K562 treated with DMSO at 1 percent for 12 hours (cell line): ENCODE measurements around the gene LGALS4. TPM values are rescaled to one million over a fixed set of nuclear protein-coding genes. Genes with fewer than 3 reads are reported as not detected.

Experiments
- total RNA-seq: library from RNA; unstranded; fragments of 300-600 nt; gene quantifications from 2 replicates; pipeline ENCODE4 v1.2.3, GENCODE V29; 2022; ENCODE audit not compliant: insufficient read depth

The LGALS4 gene
- 13.7 TPM in 1 of 2 replicates, not detected in the other for total RNA-seq

GRCh38 chr19:38812841-38813320 is at the start of gene LGALS4:
LGALS4 (minus strand) TSS chr19:38812945; CDS start chr19:38812886, 59 bp downstream.

GRCh38 chr19:38849860-38850435 is 37.2 kb upstream of the LGALS4 start, which contains the start of gene HNRNPL:
HNRNPL (minus strand) TSS chr19:38849986; CDS start chr19:38849966, 20 bp downstream.

GRCh38 chr19:38788478-38789243 is 24.1 kb downstream of the LGALS4 start, which contains the start of gene LGALS7B:
LGALS7B (plus strand) TSS chr19:38789200; CDS start chr19:38789227, 27 bp downstream.

GRCh38 chr19:38773469-38774177 is 39.1 kb downstream of the LGALS4 start, which contains the start of gene LGALS7:
LGALS7 (minus strand) TSS chr19:38773517; CDS start chr19:38773492, 25 bp downstream.

Other genes starting within 250 kb of the LGALS4 start
- 0.46 TPM in 1 of 2 replicates, not detected in the other for gene MAP4K1, start 195.0 kb downstream of the LGALS4 start, total RNA-seq
- 599 and 724 TPM in 2 replicates for gene EIF3K, start 193.8 kb downstream of the LGALS4 start, total RNA-seq
- 213 and 290 TPM in 2 replicates for gene ACTN4, start 165.3 kb downstream of the LGALS4 start, total RNA-seq
- 1.4 TPM in 1 of 2 replicates, not detected in the other for gene CAPN12, start 68.5 kb downstream of the LGALS4 start, total RNA-seq
- not detected in 2 replicates for gene LGALS7, start 39.4 kb downstream of the LGALS4 start, total RNA-seq
- gene LGALS7B, start 23.7 kb downstream of the LGALS4 start, total RNA-seq: not detected in 2 replicates
- 222 and 244 TPM in 2 replicates for gene ECH1, start 18.8 kb upstream of the LGALS4 start, total RNA-seq
- gene HNRNPL, start 37.0 kb upstream of the LGALS4 start, total RNA-seq: 265 and 395 TPM in 2 replicates
- 6.4 and 7.8 TPM in 2 replicates for gene RINL, start 65.3 kb upstream of the LGALS4 start, total RNA-seq
- gene SIRT2, start 86.7 kb upstream of the LGALS4 start, total RNA-seq: 92.8 and 102 TPM in 2 replicates
- gene NFKBIB, start 87.0 kb upstream of the LGALS4 start, total RNA-seq: 23.6 and 27.6 TPM in 2 replicates
- gene CCER2, start 99.2 kb upstream of the LGALS4 start, total RNA-seq: not detected in 2 replicates
- gene SARS2, start 117.8 kb upstream of the LGALS4 start, total RNA-seq: 18.2 and 19.6 TPM in 2 replicates
- gene MRPS12, start 118.0 kb upstream of the LGALS4 start, total RNA-seq: 71.4 and 112 TPM in 2 replicates
- gene FBXO17, start 162.8 kb upstream of the LGALS4 start, total RNA-seq: 22.5 and 27.5 TPM in 2 replicates
- 5.7 and 12.4 TPM in 2 replicates for gene FBXO27, start 219.6 kb upstream of the LGALS4 start, total RNA-seq